HEK293T (cell line): Measurements from ENCODE around the gene GPR160.

Experiments used
- CTCF ChIA-PET: fragments of 350-600 bp; formaldehyde crosslinking; extraction: SDS; loops from one replicate; lab custom pipeline; 2021; ENCODE audit warnings: antibody characterized with exemption, inconsistent platforms; lab: Yijun Ruan, JAX
- POLR2A ChIA-PET: fragments of 350-600 bp; formaldehyde crosslinking; extraction: SDS; loops from one replicate; lab custom pipeline; 2020; ENCODE audit warnings: antibody characterized with exemption, inconsistent platforms; lab: Yijun Ruan, JAX
- DNase-seq: peaks from one replicate; pipeline ENCODE4 v3.0.0; 2012; ENCODE audit warnings: mixed read lengths; ENCODE audit errors: extremely low spot score
- ARNT ChIP-seq: fragments of 450-650 bp; IDR thresholded peaks from 2 replicates; pipeline ENCODE4 v1.6.1; 2017; ENCODE audit warnings: mild to moderate bottlenecking
- BHLHE40 ChIP-seq: fragments of 450-650 bp; IDR thresholded peaks from 2 replicates; pipeline ENCODE4 v1.6.1; 2016; ENCODE audit warnings: mild to moderate bottlenecking, moderate library complexity, borderline replicate concordance
- CTBP1 ChIP-seq: fragments of 450-650 bp; IDR thresholded peaks from 2 replicates; pipeline ENCODE4 v1.6.1; 2016; ENCODE audit warnings: borderline replicate concordance
- ELF4 ChIP-seq: fragments of 450-650 bp; IDR thresholded peaks from 2 replicates; pipeline ENCODE4 v1.6.1; 2017; ENCODE audit warnings: antibody characterized with exemption
- FOXA1 ChIP-seq: fragments of 450-650 bp; IDR thresholded peaks from 2 replicates; pipeline ENCODE4 v1.6.1; 2016; ENCODE audit warnings: mild to moderate bottlenecking
- FOXK2 ChIP-seq: fragments of 450-650 bp; IDR thresholded peaks from 2 replicates; pipeline ENCODE4 v1.6.1; 2016; ENCODE audit warnings: mild to moderate bottlenecking
- FOXM1 ChIP-seq: fragments of 450-650 bp; IDR thresholded peaks from 2 replicates; pipeline ENCODE4 v1.6.1; 2017; ENCODE audit warnings: mild to moderate bottlenecking, borderline replicate concordance
- HDGF ChIP-seq: fragments of 450-650 bp; IDR thresholded peaks from 2 replicates; pipeline ENCODE4 v1.6.1; 2017; ENCODE audit warnings: antibody characterized with exemption, borderline replicate concordance
- L3MBTL2 ChIP-seq: fragments of 450-650 bp; conservative IDR thresholded peaks from 2 replicates; pipeline ENCODE4 v1.6.1; 2016; ENCODE audit warnings: mild to moderate bottlenecking
- LEF1 ChIP-seq: fragments of 450-650 bp; IDR thresholded peaks from 2 replicates; pipeline ENCODE4 v1.6.1; 2017; ENCODE audit warnings: mild to moderate bottlenecking, borderline replicate concordance
- NFRKB ChIP-seq: fragments of 450-650 bp; IDR thresholded peaks from 2 replicates; pipeline ENCODE4 v1.6.1; 2016; ENCODE audit warnings: mild to moderate bottlenecking, moderate library complexity
- PKNOX1 ChIP-seq: fragments of 450-650 bp; IDR thresholded peaks from 2 replicates; pipeline ENCODE4 v1.6.1; 2016
- SP1 ChIP-seq: fragments of 450-650 bp; IDR thresholded peaks from 2 replicates; pipeline ENCODE4 v1.6.1; 2017
- SUZ12 ChIP-seq: fragments of 450-650 bp; IDR thresholded peaks from 2 replicates; pipeline ENCODE4 v1.6.1; 2016; ENCODE audit warnings: mild to moderate bottlenecking
- TARDBP ChIP-seq: fragments of 450-650 bp; IDR thresholded peaks from 2 replicates; pipeline ENCODE4 v1.6.1; 2016
- ZNF384 ChIP-seq: fragments of 450-650 bp; IDR thresholded peaks from 2 replicates; pipeline ENCODE4 v1.6.1; 2016

The GPR160 gene

GRCh38 chr3:170083343-170083742, 45.5 kb downstream of the GPR160 start:
- TF ChIP-seq LEF1 (no peak), TARDBP (no peak)
- ChIA-PET CTCF (no interaction called here), POLR2A (no interaction called here)
- DNase-seq = no peak

GRCh38 chr3:170085396-170085795, 47.6 kb downstream of the GPR160 start:
- DNase-seq = no peak
- TF ChIP-seq TARDBP = no peak
- TF ChIP-seq BHLHE40 = no peak
- TF ChIP-seq PKNOX1 = no peak
- TF ChIP-seq SUZ12 = no peak
- TF ChIP-seq SP1 = no peak
- no peak for TF ChIP-seq NFRKB
- CTCF ChIA-PET = no interaction called here
- POLR2A ChIA-PET = no interaction called here

- ChIA-PET CTCF (no interaction called here), POLR2A (no interaction called here)
- DNase-seq = no peak
- no peak for TF ChIP-seq FOXM1
- no peak for TF ChIP-seq FOXA1
- no peak for TF ChIP-seq CTBP1
- no peak for TF ChIP-seq BHLHE40
- no peak for TF ChIP-seq LEF1
- TF ChIP-seq ELF4 = no peak
- TF ChIP-seq NFRKB = no peak
- no peak for TF ChIP-seq L3MBTL2
- no peak for TF ChIP-seq PKNOX1
- no peak for TF ChIP-seq ARNT
- no peak for TF ChIP-seq ZNF384
- TF ChIP-seq HDGF = no peak
- TF ChIP-seq FOXK2 = no peak
- no peak for TF ChIP-seq TARDBP
- no peak for TF ChIP-seq SUZ12
- no peak for TF ChIP-seq SP1
Measured at GRCh38 chr3:170089862-170090600, 52.2 kb downstream of the GPR160 start.

- no peak for TF ChIP-seq ELF4
- TF ChIP-seq LEF1 = no peak
- no peak for TF ChIP-seq ARNT
- ChIA-PET CTCF (no interaction called here), POLR2A (no interaction called here)
- DNase-seq = no peak
Measured at GRCh38 chr3:170090601-170090981, 52.8 kb downstream of the GPR160 start.

GRCh38 chr3:170092907-170093306, 55.1 kb downstream of the GPR160 start:
- no peak for DNase-seq
- ChIA-PET POLR2A (no interaction called here), CTCF (no interaction called here)
- TF ChIP-seq SP1 (no peak), L3MBTL2 (no peak), ARNT (no peak), ZNF384 (no peak), NFRKB (no peak)

- ChIA-PET POLR2A (no interaction called here), CTCF (no interaction called here)
- TF ChIP-seq CTBP1 (no peak), SP1 (no peak), BHLHE40 (no peak), FOXM1 (no peak), TARDBP (no peak), ARNT (no peak), NFRKB (no peak)
- DNase-seq = no peak
Measured at GRCh38 chr3:170095771-170096170, 58.0 kb downstream of the GPR160 start.

GRCh38 chr3:170096342-170096741, 58.5 kb downstream of the GPR160 start:
- no peak for TF ChIP-seq HDGF
- no peak for TF ChIP-seq FOXM1
- TF ChIP-seq FOXA1 = no peak
- no peak for TF ChIP-seq PKNOX1
- no peak for TF ChIP-seq BHLHE40
- no peak for TF ChIP-seq FOXK2
- TF ChIP-seq ARNT = no peak
- no peak for TF ChIP-seq TARDBP
- TF ChIP-seq LEF1 = no peak
- no peak for TF ChIP-seq NFRKB
- TF ChIP-seq ELF4 = no peak
- TF ChIP-seq ZNF384 = no peak
- no peak for TF ChIP-seq SUZ12
- no peak for TF ChIP-seq L3MBTL2
- TF ChIP-seq CTBP1 = no peak
- no peak for TF ChIP-seq SP1
- DNase-seq = no peak
- CTCF ChIA-PET = no interaction called here
- POLR2A ChIA-PET = no interaction called here
